CD4-positive, alpha-beta T cell treated with Interleukin-15 for 1 hour (primary cell): Measurements from ENCODE around the gene LRRC23.

ENCODE experiments used
- DNase-seq: peaks from one replicate; pipeline ENCODE4 v3.0.0-alpha.2; 2020

LRRC23 gene

GRCh38 chr12:6928022-6928702 is 23.5 kb downstream of the LRRC23 start:
- no peak for DNase-seq

DNA sequence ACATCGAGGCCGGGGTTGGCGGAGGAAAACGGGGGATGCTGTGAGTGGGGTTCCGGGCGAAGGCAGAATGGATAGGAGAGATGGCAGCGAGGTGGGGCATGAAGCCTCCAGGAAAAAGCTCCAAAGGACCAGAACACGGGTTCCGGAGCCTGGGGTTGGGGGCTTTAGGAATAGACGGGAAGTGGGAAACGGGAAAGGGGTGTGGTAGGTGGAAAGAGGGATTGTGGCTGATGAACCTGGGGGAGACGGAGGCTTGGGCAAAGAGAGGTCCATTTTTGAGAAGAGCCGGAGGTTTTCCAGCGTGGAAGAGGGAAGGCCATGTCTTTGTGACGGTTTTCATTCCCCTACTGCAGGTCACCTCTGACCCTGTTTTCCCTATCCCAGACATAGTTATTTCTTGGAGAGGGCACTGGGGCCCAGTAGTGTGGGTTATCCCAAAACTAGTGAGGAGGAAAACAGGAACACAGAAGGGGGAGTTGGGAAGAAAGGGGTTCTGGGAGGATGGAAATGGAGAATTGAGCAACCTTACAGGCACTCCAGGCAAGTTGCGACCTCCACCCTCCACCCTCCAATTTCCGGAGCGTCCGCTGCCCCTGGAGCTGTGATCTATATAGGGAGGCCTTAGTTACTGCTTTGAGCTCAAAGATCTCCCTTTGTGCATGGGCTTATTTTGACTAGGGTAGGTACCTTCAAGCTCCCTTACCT is 24.2 kb downstream of the LRRC23 start:
- no peak for DNase-seq

GRCh38 chr12:6929466-6930452 is 25.1 kb downstream of the LRRC23 start:
- DNase-seq, result no peak

DNA sequence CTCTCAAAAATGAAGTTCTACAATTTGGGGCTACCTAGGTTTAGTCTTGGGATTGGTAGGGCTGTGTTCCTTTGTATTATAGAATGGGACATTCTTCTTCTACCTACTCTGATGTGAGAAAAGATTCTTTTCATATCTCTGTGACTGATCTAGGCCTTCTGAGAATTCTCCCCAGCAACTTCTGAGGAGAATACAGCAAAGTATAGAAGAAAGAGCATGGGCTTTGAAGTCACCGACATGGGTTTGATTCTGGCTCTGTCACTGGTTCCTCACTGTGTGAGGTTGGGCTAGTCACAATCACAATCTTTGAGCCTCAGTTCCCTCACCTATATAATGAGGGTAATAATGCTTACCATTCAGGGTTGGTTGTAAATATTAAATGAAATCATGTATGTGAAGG is 28.1 kb downstream of the LRRC23 start:
- no peak for DNase-seq

GRCh38 chr12:6934110-6934509 is 29.5 kb downstream of the LRRC23 start:
- DNase-seq, result no peak

DNA sequence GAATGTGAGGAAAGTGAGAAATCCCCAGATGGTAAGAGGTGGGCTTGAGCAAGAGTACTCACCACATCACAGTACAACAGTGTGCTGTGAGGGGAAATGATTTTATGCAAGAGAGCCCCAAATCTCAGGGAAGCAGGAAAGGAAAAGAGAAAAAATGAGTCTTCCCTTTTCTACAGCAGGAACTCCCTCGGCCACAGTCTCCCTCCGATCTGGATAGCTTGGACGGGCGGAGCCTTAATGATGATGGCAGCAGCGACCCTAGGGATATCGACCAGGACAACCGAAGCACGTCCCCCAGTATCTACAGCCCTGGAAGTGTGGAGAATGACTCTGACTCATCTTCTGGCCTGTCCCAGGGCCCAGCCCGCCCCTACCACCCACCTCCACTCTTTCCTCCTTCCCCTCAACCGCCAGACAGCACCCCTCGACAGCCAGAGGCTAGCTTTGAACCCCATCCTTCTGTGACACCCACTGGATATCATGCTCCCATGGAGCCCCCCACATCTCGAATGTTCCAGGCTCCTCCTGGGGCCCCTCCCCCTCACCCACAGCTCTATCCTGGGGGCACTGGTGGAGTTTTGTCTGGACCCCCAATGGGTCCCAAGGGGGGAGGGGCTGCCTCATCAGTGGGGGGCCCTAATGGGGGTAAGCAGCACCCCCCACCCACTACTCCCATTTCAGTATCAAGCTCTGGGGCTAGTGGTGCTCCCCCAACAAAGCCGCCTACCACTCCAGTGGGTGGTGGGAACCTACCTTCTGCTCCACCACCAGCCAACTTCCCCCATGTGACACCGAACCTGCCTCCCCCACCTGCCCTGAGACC is 31.0 kb downstream of the LRRC23 start:
- no peak for DNase-seq

- no peak for DNase-seq
Measured at GRCh38 chr12:6936194-6936635, 31.6 kb downstream of the LRRC23 start.

DNA sequence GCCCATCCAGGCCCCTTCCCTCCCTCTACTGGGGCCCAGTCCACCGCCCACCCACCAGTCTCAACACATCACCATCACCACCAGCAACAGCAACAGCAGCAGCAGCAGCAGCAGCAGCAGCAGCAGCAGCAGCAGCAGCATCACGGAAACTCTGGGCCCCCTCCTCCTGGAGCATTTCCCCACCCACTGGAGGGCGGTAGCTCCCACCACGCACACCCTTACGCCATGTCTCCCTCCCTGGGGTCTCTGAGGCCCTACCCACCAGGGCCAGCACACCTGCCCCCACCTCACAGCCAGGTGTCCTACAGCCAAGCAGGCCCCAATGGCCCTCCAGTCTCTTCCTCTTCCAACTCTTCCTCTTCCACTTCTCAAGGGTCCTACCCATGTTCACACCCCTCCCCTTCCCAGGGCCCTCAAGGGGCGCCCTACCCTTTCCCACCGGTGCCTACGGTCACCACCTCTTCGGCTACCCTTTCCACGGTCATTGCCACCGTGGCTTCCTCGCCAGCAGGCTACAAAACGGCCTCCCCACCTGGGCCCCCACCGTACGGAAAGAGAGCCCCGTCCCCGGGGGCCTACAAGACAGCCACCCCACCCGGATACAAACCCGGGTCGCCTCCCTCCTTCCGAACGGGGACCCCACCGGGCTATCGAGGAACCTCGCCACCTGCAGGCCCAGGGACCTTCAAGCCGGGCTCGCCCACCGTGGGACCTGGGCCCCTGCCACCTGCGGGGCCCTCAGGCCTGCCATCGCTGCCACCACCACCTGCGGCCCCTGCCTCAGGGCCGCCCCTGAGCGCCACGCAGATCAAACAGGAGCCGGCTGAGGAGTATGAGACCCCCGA is 32.2 kb downstream of the LRRC23 start:
- DNase-seq, result peak; percentile 64

DNA sequence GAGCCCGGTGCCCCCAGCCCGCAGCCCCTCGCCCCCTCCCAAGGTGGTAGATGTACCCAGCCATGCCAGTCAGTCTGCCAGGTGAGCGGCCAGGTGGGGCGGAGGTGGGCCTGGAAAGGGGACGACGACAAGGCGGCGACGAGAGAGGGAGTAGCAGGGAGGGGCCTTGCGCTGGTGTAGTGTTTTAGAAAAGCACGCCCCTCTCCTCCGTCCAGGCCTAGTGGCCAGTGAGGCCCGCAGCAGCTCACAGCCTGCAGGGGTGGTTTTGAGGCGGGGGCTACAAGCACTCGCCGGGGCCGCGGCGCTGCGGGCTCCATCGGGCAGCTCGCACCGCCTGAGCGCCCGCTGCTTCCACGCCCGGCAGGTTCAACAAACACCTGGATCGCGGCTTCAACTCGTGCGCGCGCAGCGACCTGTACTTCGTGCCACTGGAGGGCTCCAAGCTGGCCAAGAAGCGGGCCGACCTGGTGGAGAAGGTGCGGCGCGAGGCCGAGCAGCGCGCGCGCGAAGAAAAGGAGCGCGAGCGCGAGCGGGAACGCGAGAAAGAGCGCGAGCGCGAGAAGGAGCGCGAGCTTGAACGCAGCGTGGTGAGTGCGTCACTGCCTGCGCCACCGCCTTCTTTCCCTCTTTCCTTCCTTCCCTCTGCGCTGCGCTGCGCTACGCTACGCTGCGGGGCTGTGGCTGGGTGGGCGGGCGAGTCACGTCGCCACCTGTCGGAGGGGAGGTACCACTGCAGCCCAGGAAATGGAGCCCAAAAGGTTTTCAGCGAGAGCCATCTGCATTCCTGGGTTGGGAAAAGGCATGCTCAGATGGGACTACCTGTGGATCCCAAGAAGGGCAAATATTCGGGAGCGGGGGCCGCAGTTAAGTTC is 33.1 kb downstream of the LRRC23 start:
- DNase-seq, result peak; percentile 96

DNA sequence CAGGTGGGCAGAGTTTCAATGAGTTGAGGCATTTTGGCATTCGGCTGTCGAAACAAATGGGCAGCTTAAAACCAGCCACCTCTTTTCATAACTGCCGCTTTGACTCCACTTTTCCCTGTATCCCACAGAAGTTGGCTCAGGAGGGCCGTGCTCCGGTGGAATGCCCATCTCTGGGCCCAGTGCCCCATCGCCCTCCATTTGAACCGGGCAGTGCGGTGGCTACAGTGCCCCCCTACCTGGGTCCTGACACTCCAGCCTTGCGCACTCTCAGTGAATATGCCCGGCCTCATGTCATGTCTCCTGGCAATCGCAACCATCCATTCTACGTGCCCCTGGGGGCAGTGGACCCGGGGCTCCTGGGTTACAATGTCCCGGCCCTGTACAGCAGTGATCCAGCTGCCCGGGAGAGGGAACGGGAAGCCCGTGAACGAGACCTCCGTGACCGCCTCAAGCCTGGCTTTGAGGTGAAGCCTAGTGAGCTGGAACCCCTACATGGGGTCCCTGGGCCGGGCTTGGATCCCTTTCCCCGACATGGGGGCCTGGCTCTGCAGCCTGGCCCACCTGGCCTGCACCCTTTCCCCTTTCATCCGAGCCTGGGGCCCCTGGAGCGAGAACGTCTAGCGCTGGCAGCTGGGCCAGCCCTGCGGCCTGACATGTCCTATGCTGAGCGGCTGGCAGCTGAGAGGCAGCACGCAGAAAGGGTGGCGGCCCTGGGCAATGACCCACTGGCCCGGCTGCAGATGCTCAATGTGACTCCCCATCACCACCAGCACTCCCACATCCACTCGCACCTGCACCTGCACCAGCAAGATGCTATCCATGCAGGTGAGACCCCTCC is 34.0 kb downstream of the LRRC23 start:
- DNase-seq, result peak; percentile 16

DNA sequence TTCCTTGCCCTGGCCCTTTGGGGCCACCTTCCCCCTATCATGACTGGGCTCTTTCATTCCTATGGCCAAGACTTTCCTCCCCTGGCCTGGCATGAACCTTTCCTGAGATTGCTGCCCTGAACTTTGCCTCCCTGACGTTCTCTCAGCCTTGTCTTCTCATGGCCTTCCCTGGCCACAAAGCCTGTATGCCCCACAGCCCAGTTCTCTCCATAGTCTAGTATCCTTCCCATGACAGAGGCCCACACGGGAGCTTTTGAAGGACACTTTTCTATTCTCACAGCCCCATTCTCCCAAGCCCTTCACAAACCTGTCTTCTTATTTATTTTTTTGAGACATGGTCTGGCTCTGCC is 34.5 kb downstream of the LRRC23 start:
- peak; percentile 12 for DNase-seq

DNA sequence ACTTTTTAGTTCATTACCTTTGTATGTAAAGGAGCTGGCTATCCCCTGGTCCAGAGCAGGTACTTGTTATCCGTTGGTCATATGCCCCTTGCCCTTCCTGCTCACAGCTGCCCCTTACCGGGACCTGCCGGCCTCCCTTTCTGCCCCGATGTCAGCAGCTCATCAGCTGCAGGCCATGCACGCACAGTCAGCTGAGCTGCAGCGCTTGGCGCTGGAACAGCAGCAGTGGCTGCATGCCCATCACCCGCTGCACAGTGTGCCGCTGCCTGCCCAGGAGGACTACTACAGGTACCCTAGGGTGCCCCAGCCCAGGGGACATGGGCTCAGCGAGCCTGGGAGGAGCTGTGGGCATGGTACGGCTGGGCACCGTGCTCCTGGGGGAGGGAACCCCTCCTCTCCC is 36.6 kb downstream of the LRRC23 start:
- peak; percentile 15 for DNase-seq

DNA sequence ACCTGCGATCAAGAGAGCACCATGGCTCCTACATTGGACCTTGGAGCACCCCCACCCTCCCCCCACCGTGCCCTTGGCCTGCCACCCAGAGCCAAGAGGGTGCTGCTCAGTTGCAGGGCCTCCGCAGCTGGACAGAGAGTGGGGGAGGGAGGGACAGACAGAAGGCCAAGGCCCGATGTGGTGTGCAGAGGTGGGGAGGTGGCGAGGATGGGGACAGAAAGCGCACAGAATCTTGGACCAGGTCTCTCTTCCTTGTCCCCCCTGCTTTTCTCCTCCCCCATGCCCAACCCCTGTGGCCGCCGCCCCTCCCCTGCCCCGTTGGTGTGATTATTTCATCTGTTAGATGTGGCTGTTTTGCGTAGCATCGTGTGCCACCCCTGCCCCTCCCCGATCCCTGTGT is 37.2 kb downstream of the LRRC23 start:
- no peak for DNase-seq

DNA sequence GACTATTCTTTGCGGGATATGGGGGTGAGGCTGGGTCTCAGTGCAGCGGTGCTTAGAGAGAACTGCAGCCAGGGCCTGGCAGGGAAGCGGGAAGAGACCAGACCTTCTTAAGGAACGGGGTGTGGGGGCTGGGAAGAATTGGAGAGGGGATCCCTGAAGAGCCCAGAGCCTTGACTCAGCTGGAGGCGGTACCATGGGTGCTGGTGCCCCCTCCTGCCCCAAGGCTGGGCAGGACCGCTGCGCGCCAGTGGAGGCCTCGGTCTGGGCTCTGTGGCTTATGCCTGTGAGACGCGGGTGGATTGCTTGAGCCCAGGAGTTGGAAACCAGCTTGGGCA is 37.7 kb downstream of the LRRC23 start:
- peak; percentile 15 for DNase-seq

- DNase-seq, result peak; percentile 90
Measured at GRCh38 chr12:6943389-6943721, 38.7 kb downstream of the LRRC23 start.

DNA sequence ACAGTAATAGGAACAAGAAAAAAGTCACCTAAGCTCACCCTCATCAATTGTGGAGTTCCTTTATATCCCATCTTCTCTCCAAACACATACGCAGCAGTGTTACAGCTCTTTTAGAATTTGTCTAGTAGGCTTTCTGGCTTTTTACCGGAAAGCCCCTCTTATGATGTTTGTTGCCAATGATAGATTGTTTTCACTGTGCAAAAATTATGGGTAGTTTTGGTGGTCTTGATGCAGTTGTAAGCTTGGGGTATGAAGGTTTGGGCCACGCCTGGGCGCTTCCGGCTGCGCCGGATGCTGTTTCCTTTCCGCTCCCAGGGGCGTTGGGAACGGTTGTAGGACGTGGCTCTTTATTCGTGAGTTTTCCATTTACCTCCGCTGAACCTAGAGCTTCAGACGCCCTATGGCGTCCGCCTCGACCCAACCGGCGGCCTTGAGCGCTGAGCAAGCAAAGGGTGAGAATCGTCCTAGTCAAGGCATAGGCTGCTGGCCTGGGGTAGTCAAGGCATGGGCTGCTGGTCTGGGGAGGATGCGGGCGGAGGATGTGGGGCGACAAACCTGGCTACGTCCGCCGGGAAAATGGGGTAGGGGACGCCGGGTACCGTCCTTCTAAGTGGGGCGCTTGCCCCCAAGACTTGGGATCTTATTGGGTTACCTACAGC is 39.2 kb downstream of the LRRC23 start, which contains the start of the genes C12orf57 and RNU7-1:
Gene C12orf57, plus strand, starts transcription at position 301 of the 659 bp plus-strand sequence. Its CDS starts 100 bp downstream, at position 401.
Gene RNU7-1, plus strand, starts transcription at position 95 of the 659 bp plus-strand sequence.
- peak; percentile 89 for DNase-seq

- DNase-seq, result peak; percentile 88
Measured at GRCh38 chr12:6944381-6945186, 40.0 kb downstream of the LRRC23 start.

DNA sequence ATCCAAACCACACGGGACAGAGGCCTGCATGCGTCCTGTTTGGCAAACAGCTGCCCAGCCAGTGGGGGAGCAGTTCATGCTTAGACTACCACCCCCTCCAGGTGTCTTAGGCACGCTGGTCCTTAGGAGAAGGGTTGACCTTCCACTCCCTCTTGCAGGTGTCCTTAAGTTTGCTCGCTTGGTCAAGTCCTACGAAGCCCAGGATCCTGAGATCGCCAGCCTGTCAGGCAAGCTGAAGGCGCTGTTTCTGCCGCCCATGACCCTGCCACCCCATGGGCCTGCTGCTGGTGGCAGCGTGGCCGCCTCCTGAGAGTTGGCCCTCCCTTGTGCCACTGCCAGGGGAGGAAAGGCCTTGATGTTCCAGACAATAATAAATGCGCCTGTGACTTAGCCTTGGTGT is 41.0 kb downstream of the LRRC23 start:
- DNase-seq, result no peak
